Ureter (tissue), 1 donor: ENCODE data around the gene TANC1. TPM values are rescaled to one million over a fixed set of nuclear protein-coding genes. Genes with fewer than 3 reads are reported as not detected.

ENCODE experiments used
- DNase-seq: peaks from one replicate; pipeline ENCODE4 v3.0.0-alpha.2; 2020; ENCODE audit warnings: low spot score
- total RNA-seq: library from RNA; stranded (reverse); gene quantifications from one replicate; pipeline ENCODE4 v1.2.4, GENCODE V29; 2023
- donor health status: DM: yes; HTN: yes; CAD: no.

Gene TANC1
- total RNA-seq, 1 donor from 2014 or later: 62.9 TPM

DNA sequence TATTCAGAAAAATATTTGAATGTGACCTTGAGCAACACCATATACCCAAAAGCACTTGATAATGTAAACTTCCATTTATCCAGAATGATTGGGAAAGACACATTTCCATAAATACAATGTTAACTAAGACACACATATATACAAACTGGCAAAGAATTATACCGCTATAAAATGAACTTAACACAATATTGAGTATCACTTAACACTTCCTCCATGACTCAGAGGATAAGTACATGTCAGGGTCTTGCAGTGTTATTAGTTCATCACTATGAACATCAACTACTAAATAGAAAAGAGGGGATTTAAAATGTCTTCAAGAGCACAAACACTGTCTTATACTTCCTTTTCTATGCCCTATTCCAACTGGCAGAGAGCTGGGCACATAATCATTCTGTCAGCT is 299.5 kb downstream of the TANC1 start:
- DNase-seq: no peak

- no peak for DNase-seq
Measured at GRCh38 chr2:159270744-159271379, 302.4 kb downstream of the TANC1 start.

GRCh38 chr2:159272156-159272555 is 303.7 kb downstream of the TANC1 start:
- DNase-seq: no peak

DNA sequence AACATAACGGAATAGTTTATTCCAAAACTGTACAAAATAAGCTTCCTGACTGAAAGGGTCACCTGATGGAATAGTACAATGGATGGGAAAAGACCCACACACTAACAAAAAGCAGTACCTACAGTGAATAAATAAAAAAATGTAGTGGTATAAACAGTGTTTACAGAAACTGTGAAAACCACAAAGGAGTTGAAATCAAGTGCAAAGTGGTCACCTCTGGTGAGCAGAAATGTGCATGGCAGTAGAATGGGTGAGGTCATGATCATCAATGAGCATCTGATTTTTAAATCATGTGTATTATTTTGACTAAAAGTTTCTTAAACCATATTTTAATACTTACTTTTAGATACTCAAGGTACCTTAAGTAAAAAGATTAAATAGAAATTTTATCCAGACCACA is 306.7 kb downstream of the TANC1 start:
- DNase-seq: no peak

- no peak for DNase-seq
Measured at GRCh38 chr2:159279700-159280099, 311.3 kb downstream of the TANC1 start.

DNA sequence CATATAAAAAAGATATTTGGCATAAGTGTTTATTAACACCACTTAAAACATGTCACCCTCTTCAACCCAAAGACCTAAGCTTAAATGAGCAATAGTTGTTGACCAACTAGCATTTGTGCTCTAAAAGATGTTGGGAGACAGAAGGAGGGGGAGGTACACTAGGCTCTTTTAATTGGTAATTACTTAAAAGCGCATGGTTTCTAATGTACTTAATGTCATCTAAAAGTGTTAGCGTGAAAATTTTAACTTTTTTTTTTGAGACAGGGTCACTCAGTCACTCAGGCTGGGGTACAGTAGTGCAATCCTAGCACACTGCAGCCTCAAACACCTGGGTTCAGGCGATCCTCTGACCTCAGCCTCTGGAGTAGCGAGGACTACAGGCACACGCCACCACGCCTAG is 312.6 kb downstream of the TANC1 start:
- DNase-seq: no peak

Other genes starting within 250 kb of the TANC1 start
- 13.0 TPM for gene DAPL1, start 173.3 kb upstream of the TANC1 start, total RNA-seq